Nephron progenitor cell (in vitro differentiated cells): Measurements from ENCODE around the gene SPTSSA.

Experiments used
- DNase-seq: peaks from one replicate; pipeline ENCODE4 v3.0.0; 2021
- H3K27ac Mint-ChIP-seq: 2 replicates; pipeline ENCODE4 v1.8.0; 2021; ENCODE audit warnings: mild to moderate bottlenecking, moderate library complexity, mixed read lengths
- H3K27me3 Mint-ChIP-seq: 2 replicates; pipeline ENCODE4 v1.8.0; 2021; ENCODE audit warnings: mild to moderate bottlenecking, low read depth, mixed read lengths; ENCODE audit not compliant: poor library complexity
- H3K36me3 Mint-ChIP-seq: 2 replicates; pipeline ENCODE4 v1.8.0; 2021; ENCODE audit warnings: low read depth, mixed read lengths
- H3K4me1 Mint-ChIP-seq: 2 replicates; pipeline ENCODE4 v1.8.0; 2021; ENCODE audit warnings: mixed read lengths
- H3K4me3 Mint-ChIP-seq: 2 replicates; pipeline ENCODE4 v1.8.0; 2021; ENCODE audit warnings: mild to moderate bottlenecking, moderate library complexity, mixed read lengths
- H3K9me3 Mint-ChIP-seq: 2 replicates; pipeline ENCODE4 v1.8.0; 2021; ENCODE audit warnings: mild to moderate bottlenecking, moderate library complexity, mixed read lengths
- CTCF ChIP-seq: fragments of 200-600 bp; sonication (generic); IDR thresholded peaks from 2 replicates; pipeline ENCODE4 v1.5.0; 2021; ENCODE audit warnings: antibody characterized with exemption

Gene SPTSSA

GRCh38 chr14:34409721-34410120 lies 52.3 kb downstream of the SPTSSA start:
- no peak for DNase-seq
- H3K36me3 Mint-ChIP-seq = peaks cover 9% of the 10 kb centered on the region
- peaks cover 48% of the 10 kb centered on the region for H3K9me3 Mint-ChIP-seq
- H3K27me3 Mint-ChIP-seq = no peaks in the 10 kb centered on the region
- H3K4me1 Mint-ChIP-seq = no peaks in the 10 kb centered on the region
- TF ChIP-seq CTCF = no peak
- no peak overlapping the region for H3K27ac Mint-ChIP-seq
- no peak overlapping the region for H3K4me3 Mint-ChIP-seq

GRCh38 chr14:34407951-34408350 lies 54.1 kb downstream of the SPTSSA start:
- peaks cover 36% of the 10 kb centered on the region for H3K9me3 Mint-ChIP-seq
- no peak overlapping the region for H3K4me3 Mint-ChIP-seq
- peaks cover 9% of the 10 kb centered on the region for H3K36me3 Mint-ChIP-seq
- no peak overlapping the region for H3K27ac Mint-ChIP-seq
- DNase-seq = no peak
- no peak for TF ChIP-seq CTCF
- no peaks in the 10 kb centered on the region for H3K27me3 Mint-ChIP-seq
- H3K4me1 Mint-ChIP-seq = no peaks in the 10 kb centered on the region

GRCh38 chr14:34404416-34404815 lies 57.6 kb downstream of the SPTSSA start:
- Mint-ChIP-seq H3K27me3 (no peaks in the 10 kb centered on the region), H3K4me3 (no peak overlapping the region), H3K4me1 (no peaks in the 10 kb centered on the region), H3K27ac (no peak overlapping the region), H3K36me3 (no peaks in the 10 kb centered on the region), H3K9me3 (peaks cover 12% of the 10 kb centered on the region)
- DNase-seq = no peak
- no peak for TF ChIP-seq CTCF

GRCh38 chr14:34403646-34404045 lies 58.4 kb downstream of the SPTSSA start:
- no peak for DNase-seq
- Mint-ChIP-seq H3K4me1 (no peaks in the 10 kb centered on the region), H3K4me3 (no peak overlapping the region), H3K27ac (no peak overlapping the region), H3K27me3 (no peaks in the 10 kb centered on the region), H3K36me3 (no peaks in the 10 kb centered on the region), H3K9me3 (peaks cover 11% of the 10 kb centered on the region)
- TF ChIP-seq CTCF = no peak

- H3K27ac Mint-ChIP-seq = no peak overlapping the region
- no peak for DNase-seq
- peaks cover 13% of the 10 kb centered on the region for H3K27me3 Mint-ChIP-seq
- TF ChIP-seq CTCF = no peak
- no peaks in the 10 kb centered on the region for H3K4me1 Mint-ChIP-seq
- no peaks in the 10 kb centered on the region for H3K36me3 Mint-ChIP-seq
- no peak overlapping the region for H3K4me3 Mint-ChIP-seq
- peaks cover 31% of the 10 kb centered on the region for H3K9me3 Mint-ChIP-seq
Observed at GRCh38 chr14:34398024-34398423, 64.0 kb downstream of the SPTSSA start.

GRCh38 chr14:34387974-34388516 lies 74.0 kb downstream of the SPTSSA start:
- Mint-ChIP-seq H3K27ac (no peak overlapping the region), H3K9me3 (peaks cover 15% of the 10 kb centered on the region), H3K4me1 (peaks cover 6% of the 10 kb centered on the region), H3K36me3 (no peaks in the 10 kb centered on the region), H3K27me3 (peaks cover 7% of the 10 kb centered on the region), H3K4me3 (no peak overlapping the region)
- no peak for DNase-seq
- TF ChIP-seq CTCF = no peak
